Adipocyte (in vitro differentiated cells): Measurements from ENCODE around the gene CCDC102A.
A peak's percentile ranks its signal among the peaks of the same experiment; 100 is the strongest.

ENCODE experiments used
- DNase-seq: peaks from one replicate; pipeline ENCODE4 v3.0.0-alpha.2; 2015; ENCODE audit warnings: low read depth
- H3K27me3 ChIP-seq: replicated peaks from 2 replicates; pipeline ENCODE4 v1.7.0; 2013; ENCODE audit warnings: mild to moderate bottlenecking, low read length, moderate library complexity; ENCODE audit not compliant: control insufficient read depth, insufficient read depth
- H3K36me3 ChIP-seq: 2 replicates; pipeline ENCODE4 v1.7.0; 2013; ENCODE audit warnings: low read length, mild to moderate bottlenecking, moderate library complexity; ENCODE audit not compliant: control insufficient read depth, insufficient read depth, severe bottlenecking
- H3K4me1 ChIP-seq: 2 replicates; pipeline ENCODE4 v1.7.0; 2013; ENCODE audit warnings: mild to moderate bottlenecking, low read length, moderate library complexity; ENCODE audit not compliant: control insufficient read depth, insufficient read depth
- H3K4me3 ChIP-seq: 2 replicates; pipeline ENCODE4 v1.7.0; 2013; ENCODE audit warnings: mild to moderate bottlenecking, low read length, moderate library complexity
- H3K9ac ChIP-seq: 2 replicates; pipeline ENCODE4 v1.7.0; 2013; ENCODE audit warnings: mild to moderate bottlenecking, low read length, moderate library complexity
- H3K9me3 ChIP-seq: 2 replicates; pipeline ENCODE4 v1.7.0; 2013; ENCODE audit warnings: mild to moderate bottlenecking, low read length, moderate library complexity; ENCODE audit not compliant: control insufficient read depth

CCDC102A gene

DNA sequence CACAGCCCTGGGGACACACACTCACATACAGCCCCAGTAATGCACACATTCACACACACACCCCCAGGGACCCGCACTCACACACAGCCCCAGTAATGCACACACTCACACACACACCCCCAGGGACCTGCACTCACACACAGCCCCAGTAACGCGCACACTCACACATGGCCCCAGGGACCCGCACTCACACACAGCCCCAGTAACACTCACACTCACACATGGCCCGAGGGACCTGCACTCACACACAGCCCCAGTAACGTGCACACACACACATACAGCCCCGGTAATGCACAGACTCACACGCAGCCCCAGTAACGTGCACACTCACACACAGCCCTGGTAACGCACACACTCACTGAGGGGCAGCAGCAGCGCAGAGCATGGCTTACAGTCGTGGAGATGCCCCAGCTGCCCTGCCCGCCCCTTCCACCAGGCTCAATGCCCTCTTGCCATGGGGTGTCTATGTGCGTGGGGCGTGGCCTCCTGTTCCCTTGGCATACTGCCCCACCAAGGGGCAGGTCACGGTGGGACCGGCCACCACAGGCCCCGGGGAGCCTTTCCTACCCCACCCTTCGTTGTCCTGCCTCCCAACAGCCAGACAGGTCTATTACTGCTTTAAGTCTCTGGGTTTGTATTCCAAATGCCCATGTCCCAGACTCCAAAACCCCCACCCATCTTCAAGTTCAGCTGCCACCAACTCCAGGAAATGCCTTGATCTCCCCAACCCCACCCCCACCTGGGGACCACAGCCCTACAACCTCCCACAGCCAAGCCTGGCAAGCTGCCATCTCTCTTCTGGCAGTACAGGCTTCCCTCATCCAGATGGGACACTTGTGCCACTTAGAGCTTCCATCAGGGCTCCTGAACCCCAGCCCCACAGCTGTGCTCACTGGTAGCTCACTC, 2.7 kb downstream of the CCDC102A start:
- peak; percentile 38 for DNase-seq
- Histone ChIP-seq H3K27me3 (no peaks in the 10 kb centered on the region), H3K9ac (no peak overlapping the region), H3K36me3 (no peaks in the 10 kb centered on the region), H3K4me1 (peaks cover 10% of the 10 kb centered on the region), H3K4me3 (no peak overlapping the region), H3K9me3 (no peaks in the 10 kb centered on the region)

DNA sequence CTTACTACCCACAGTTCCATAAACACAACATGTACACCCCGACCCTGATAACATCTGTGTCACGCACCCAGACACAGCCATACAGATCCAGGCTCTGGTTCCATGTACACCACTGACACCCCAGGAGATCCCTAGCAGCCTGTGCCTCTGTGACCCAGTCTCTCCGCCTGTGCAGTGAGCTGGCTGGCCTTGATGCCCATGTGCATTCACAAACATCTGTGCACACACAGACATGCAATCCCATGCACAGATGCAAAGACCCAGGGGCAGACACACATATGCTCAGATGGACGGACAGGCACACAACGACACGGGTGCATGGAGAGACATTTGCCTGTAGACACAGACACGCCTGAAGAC, 4.1 kb downstream of the CCDC102A start:
- H3K9ac ChIP-seq: no peak overlapping the region

DNA sequence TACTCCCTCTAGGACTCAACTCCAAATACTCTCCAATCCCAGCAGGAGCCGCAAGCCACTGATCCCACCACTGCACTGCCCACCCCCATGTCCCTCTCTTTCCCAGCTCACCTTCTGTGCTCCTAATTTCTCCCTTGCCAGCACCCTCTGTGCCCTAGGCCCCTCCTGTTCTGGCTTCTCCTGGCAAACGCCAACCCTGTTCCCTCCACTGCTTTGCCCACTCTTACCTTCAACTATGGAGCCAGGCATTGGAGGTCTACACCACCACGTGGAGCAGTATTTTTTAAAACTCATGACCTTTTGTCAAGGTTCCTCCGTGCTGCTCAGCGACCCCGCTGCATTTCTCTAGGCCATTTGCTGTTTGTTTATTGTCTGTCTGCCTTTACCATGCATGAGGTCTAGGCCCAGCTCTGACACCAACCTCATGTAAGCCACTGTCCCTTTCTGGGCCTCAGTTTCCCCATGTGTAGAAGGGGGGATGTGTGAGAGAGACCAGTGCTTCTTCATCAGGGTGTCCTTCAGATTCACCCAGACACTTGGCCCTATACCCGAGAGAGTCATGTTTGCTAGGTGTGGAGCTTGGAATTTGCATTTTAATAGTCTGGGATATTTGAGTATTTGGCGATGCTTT, 4.6 kb downstream of the CCDC102A start:
- no peak overlapping the region for H3K4me3 ChIP-seq
- DNase-seq: no peak
- H3K27me3 ChIP-seq: no peaks in the 10 kb centered on the region
- H3K9ac ChIP-seq: no peak overlapping the region
- peaks cover 5% of the 10 kb centered on the region for H3K4me1 ChIP-seq
- no peaks in the 10 kb centered on the region for H3K36me3 ChIP-seq
- no peaks in the 10 kb centered on the region for H3K9me3 ChIP-seq

More for the DNA sequence above, 4.1 kb downstream of the CCDC102A start:
- Histone ChIP-seq H3K36me3 (no peaks in the 10 kb centered on the region), H3K4me3 (no peak overlapping the region), H3K27me3 (no peaks in the 10 kb centered on the region), H3K4me1 (peaks cover 10% of the 10 kb centered on the region), H3K9me3 (no peaks in the 10 kb centered on the region)
- no peak for DNase-seq

DNA sequence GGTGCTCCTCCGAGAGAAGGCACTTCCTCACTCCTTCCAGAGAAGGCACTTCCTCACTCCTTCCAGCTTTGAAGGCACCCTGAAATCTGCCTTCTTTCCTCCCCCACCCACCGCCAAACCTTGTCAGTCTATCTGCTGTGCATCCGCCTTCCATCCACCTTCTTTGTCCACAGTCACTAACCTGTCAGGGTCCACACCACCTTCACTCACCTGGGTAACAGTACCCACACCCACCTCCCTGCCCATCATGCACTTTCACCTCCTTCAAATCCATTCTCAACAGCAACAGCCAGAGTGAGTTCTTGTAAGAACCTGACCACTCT, 5.2 kb downstream of the CCDC102A start:
- Histone ChIP-seq H3K36me3 (no peaks in the 10 kb centered on the region), H3K9me3 (no peaks in the 10 kb centered on the region), H3K4me3 (no peak overlapping the region), H3K27me3 (no peaks in the 10 kb centered on the region), H3K4me1 (peaks cover 3% of the 10 kb centered on the region), H3K9ac (no peak overlapping the region)
- DNase-seq: no peak

DNA sequence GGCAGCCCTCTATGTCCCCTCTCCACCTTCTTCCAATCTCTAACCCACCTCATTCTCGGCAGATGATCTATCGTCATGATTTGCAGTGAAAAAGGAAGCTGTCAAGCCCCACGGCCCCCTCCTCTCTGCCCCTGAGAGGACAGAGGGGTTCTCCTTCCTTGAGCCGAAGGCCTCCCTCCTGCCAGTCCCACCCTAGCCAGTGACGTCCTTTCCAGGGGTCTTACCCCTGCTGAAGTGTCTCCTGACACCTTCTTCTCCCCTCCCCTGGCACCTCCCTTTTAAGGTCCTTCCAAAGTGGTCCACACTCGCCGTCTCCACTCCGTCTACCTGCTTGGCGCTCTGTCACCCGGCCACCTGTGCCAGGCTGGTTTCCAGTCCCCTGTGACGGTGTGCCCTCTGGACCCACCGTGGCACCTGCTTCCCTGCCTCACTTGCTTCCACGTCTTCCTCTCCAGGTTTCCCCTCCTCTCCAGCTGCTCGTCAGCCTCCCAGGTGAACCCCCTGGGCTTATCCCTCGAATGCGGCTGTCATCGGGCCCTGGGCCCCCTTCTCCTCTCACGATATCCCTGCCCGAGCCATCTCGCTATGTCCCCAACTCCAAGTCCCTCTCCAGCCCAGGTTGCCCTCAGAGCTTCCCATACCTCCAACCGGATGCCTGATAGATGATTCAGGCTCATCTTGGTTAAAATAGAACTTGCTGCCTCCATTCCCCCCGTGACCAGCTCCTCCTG, 5.7 kb downstream of the CCDC102A start:
- no peaks in the 10 kb centered on the region for H3K27me3 ChIP-seq
- DNase-seq: no peak
- no peak overlapping the region for H3K4me3 ChIP-seq

DNA sequence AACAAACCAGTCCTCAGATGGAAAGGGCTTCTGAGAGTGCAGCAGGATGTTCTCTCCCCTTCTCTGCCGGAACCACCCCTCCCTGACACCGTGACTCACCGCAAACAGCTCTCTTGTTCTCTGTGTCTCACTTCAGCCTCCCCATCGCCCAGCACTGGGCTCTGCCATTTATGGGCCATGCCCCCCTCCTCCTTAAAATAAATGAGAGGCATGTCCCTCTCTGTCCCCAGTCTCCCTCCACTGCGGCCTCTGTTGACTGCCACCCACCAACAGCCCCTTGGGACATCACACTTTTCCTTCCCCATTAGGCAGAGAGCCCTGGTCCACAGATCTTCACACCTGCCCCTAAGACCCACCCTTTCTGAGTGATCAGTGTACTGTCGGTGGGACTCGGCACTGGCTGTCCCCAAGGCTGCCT, 6.3 kb downstream of the CCDC102A start:
- Histone ChIP-seq H3K9ac (no peak overlapping the region), H3K4me3 (no peak overlapping the region), H3K9me3 (no peaks in the 10 kb centered on the region), H3K36me3 (no peaks in the 10 kb centered on the region), H3K27me3 (no peaks in the 10 kb centered on the region), H3K4me1 (peaks cover 3% of the 10 kb centered on the region)
- DNase-seq: peak; percentile 46

More for the DNA sequence above, 5.7 kb downstream of the CCDC102A start:
- Histone ChIP-seq H3K36me3 (no peaks in the 10 kb centered on the region), H3K9me3 (no peaks in the 10 kb centered on the region), H3K9ac (no peak overlapping the region), H3K4me1 (peaks cover 3% of the 10 kb centered on the region)

DNA sequence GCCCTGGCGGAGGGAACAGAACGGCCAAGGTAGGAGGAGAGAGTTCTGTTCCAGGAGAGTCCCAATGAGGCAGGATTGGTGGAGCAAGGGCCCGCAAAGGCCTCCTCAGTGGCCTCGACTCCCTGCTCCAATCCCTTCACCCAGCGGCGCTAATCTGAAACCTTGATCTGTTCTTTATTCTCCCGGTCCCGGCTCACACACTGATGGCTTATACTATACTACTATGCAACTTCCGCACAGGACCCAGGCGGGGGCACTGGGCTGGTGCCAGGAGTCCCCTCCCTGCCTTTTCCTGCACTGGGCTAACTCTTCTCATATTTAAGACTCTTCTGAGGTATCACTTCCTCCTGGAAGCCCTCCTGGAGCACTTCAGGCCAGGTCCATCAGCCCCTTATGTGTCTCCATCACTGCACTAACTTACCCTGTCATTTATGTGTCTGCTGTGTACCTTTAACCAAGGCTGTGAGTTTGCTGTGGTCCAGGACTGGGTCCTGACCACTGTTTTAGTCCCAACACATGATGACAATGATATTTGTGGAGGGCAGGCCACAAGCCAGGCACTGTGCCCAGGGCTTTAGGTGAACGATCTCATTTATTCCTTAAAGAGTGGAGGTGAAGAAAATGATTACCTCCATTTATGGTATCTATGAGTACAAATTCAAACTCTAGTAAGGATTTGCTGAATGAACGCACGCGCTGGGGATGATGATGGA, 6.8 kb downstream of the CCDC102A start:
- Histone ChIP-seq H3K9ac (no peak overlapping the region), H3K4me3 (no peak overlapping the region), H3K9me3 (no peaks in the 10 kb centered on the region), H3K27me3 (no peaks in the 10 kb centered on the region), H3K36me3 (no peaks in the 10 kb centered on the region), H3K4me1 (peaks cover 6% of the 10 kb centered on the region)
- DNase-seq: no peak

DNA sequence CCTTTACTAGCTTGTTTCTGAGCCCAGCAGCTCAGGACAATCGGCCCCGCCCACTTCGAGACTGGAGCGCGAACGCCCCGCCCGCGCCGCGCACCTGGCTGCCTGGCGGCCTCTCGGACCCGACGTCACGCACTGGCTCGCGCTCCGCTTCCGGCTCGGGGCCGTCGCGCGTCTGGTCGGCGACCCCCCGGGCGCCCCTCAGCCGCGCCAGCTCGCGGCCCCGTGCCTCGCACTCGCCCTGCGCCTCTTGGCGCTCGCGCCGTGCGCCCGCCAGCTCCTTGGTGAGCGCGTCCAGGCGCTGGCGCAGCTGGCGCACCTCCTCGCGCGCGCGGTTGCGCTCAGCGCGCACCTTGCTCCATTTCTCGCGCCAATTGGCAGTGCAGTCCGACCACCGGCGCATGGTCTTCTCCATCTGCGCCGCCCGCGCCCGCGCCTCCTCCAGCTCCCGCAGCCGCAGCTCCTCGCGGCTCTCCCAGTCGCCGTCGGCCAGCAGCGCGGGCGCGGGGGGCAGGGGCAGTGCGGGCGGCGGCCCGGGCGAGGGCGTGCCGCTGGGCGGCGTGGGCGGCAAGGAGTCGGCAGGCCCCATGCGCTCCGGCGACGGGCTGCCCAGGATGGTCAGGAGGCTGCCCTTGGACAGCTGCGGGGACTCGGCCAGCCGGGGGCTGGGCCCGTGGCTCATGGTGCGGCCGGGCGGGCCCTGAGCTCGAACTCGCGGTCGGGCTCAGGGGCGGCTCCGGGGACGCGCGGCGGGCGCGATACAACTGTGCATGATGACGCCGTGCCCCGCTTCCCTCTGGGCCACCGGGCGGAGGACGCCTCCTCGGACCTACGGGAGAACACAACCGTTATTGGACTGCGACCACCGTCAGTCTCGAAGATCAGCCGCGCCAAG, 7.6 kb downstream of the CCDC102A start:
- H3K27me3 ChIP-seq: no peaks in the 10 kb centered on the region
- peaks cover 6% of the 10 kb centered on the region for H3K4me1 ChIP-seq
- no peak overlapping the region for H3K9ac ChIP-seq
- DNase-seq: no peak
- H3K9me3 ChIP-seq: no peaks in the 10 kb centered on the region
- H3K36me3 ChIP-seq: no peaks in the 10 kb centered on the region
- no peak overlapping the region for H3K4me3 ChIP-seq

DNA sequence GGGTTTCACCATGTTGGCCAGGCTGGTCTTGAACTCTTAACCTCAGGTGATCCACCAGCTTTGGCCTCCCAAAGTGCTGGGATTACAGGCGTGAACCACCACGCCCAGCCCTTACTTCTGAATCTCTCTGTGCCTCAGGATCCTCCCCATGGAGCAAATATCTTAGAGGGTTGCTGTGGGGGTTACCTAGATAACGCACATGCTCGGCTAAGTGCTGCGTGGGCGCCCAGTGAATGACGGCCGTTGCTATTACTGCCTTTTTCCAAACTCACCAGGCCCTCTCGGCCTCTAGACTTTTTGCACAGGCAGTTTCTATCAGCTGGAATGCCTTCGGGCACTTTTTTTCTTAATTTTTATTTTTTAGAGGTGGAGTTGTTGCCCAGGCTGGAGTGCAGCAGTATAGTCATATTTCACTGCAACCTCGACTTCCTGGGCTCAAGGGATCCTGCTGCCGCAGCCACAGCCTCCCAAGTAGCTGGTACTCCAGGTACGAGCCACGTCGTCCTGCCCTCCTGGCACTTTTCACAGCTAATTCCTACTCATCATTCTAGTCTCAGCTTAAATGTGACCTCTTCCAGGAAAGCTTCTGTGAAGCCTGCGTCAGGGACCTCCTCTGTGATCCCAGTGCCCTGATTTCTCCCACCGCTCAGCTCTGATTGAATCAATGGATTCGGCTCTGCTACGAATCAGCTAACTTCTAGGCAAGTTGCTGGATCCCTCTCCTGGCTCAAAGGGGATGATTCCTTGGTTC, 8.6 kb downstream of the CCDC102A start:
- peaks cover 4% of the 10 kb centered on the region for H3K4me1 ChIP-seq
- no peaks in the 10 kb centered on the region for H3K9me3 ChIP-seq
- DNase-seq: no peak
- no peak overlapping the region for H3K9ac ChIP-seq
- H3K36me3 ChIP-seq: no peaks in the 10 kb centered on the region
- no peak overlapping the region for H3K4me3 ChIP-seq
- H3K27me3 ChIP-seq: no peaks in the 10 kb centered on the region

DNA sequence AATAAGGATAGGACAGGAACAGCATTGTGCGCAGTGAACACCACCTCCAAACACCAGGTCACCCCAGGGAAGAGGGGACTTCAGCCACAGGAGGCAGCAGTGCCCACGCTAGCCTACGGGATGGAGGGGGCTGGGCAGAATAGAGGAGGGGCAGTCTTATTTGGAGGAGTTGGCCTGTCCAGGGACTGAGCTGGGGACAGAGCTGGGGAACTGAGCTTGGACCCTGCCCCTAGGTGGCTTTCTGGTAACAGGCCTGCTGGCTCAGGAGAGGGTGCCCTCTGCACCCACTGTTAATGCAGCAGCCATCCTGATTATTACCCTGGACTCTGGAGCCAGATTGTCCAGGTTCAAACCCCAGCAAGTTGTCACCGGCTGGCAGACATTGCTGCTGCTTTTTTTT, 9.3 kb downstream of the CCDC102A start:
- DNase-seq: no peak
- Histone ChIP-seq H3K4me1 (peaks cover 2% of the 10 kb centered on the region), H3K27me3 (no peaks in the 10 kb centered on the region), H3K9me3 (no peaks in the 10 kb centered on the region), H3K36me3 (no peaks in the 10 kb centered on the region), H3K9ac (no peak overlapping the region), H3K4me3 (no peak overlapping the region)
